ENCODE results near the gene NCR3LG1. TPM values are rescaled to one million over a fixed set of nuclear protein-coding genes. Genes with fewer than 3 reads are reported as not detected.

The NCR3LG1 gene
- total and polyA plus RNA-seq, 2 donors from 2014 or later, result 0.71 to 4.5 TPM

Other genes with a start within 250 kb of the NCR3LG1 start
- gene PIK3C2A, start 143.8 kb upstream of the NCR3LG1 start, total RNA-seq, result 107 TPM
- 9.8 TPM for gene PIK3C2A, start 143.8 kb upstream of the NCR3LG1 start, polyA plus RNA-seq (ENCODE audit: insufficient read depth, low read depth, low replicate concordance)
- gene NUCB2, start 75.1 kb upstream of the NCR3LG1 start, total RNA-seq, result 73.0 TPM
- 93.5 TPM for gene NUCB2, start 75.1 kb upstream of the NCR3LG1 start, polyA plus RNA-seq (ENCODE audit: insufficient read depth, low read depth, low replicate concordance)
- gene KCNJ11, start 36.9 kb downstream of the NCR3LG1 start, total RNA-seq, result 4.8 TPM
- gene KCNJ11, start 36.9 kb downstream of the NCR3LG1 start, polyA plus RNA-seq (ENCODE audit: insufficient read depth, low read depth, low replicate concordance), result 3.6 TPM
- gene ABCC8, start 125.0 kb downstream of the NCR3LG1 start, total RNA-seq, result 1.3 TPM
- gene ABCC8, start 125.0 kb downstream of the NCR3LG1 start, polyA plus RNA-seq (ENCODE audit: insufficient read depth, low read depth, low replicate concordance), result 3.2 TPM
- gene USH1C, start 192.6 kb downstream of the NCR3LG1 start, total RNA-seq, result 38.6 TPM
- 107 TPM for gene USH1C, start 192.6 kb downstream of the NCR3LG1 start, polyA plus RNA-seq (ENCODE audit: insufficient read depth, low read depth, low replicate concordance)
- 0.06 TPM for gene OTOG, start 195.5 kb downstream of the NCR3LG1 start, total RNA-seq
- not detected for gene OTOG, start 195.5 kb downstream of the NCR3LG1 start, polyA plus RNA-seq (ENCODE audit: insufficient read depth, low read depth, low replicate concordance)